Measurements from ENCODE around the gene FADS6.

FADS6 gene

GRCh38 chr17:74892974-74893911, at the start of gene FADS6:
Gene FADS6 (minus strand): TSS chr17:74893633. CDS start chr17:74893595, 38 bp downstream.
- no peak for DNase-seq

GRCh38 chr17:74941128-74941725, 47.8 kb upstream of the FADS6 start:
- no peak for DNase-seq

- no peak for DNase-seq
Measured at GRCh38 chr17:74939534-74939933, 46.1 kb upstream of the FADS6 start.

GRCh38 chr17:74938194-74938950, 44.9 kb upstream of the FADS6 start:
- DNase-seq = no peak

- DNase-seq = no peak
Measured at GRCh38 chr17:74937064-74938051, 43.9 kb upstream of the FADS6 start.

GRCh38 chr17:74936470-74936799, 43.0 kb upstream of the FADS6 start:
- no peak for DNase-seq

- peak; percentile 34 for DNase-seq
Measured at GRCh38 chr17:74935585-74936469, 42.4 kb upstream of the FADS6 start, which contains the start of gene OTOP3. Gene OTOP3 (plus strand): TSS chr17:74935898. CDS start chr17:74935922, 24 bp downstream.

GRCh38 chr17:74935048-74935447, 41.6 kb upstream of the FADS6 start:
- DNase-seq = no peak

GRCh38 chr17:74930535-74931036, 37.2 kb upstream of the FADS6 start:
- DNase-seq = no peak

- no peak for DNase-seq
Measured at GRCh38 chr17:74928786-74929185, 35.4 kb upstream of the FADS6 start.

- DNase-seq = no peak
Measured at GRCh38 chr17:74925242-74925641, 31.8 kb upstream of the FADS6 start.

- no peak for DNase-seq
Measured at GRCh38 chr17:74924250-74924948, 31.0 kb upstream of the FADS6 start, which contains the start of gene OTOP2. Gene OTOP2 (plus strand): TSS chr17:74924273. CDS start chr17:74924633, 360 bp downstream.

- DNase-seq = peak; percentile 19
Measured at GRCh38 chr17:74923538-74924249, 30.3 kb upstream of the FADS6 start.

- no peak for DNase-seq
Measured at GRCh38 chr17:74922694-74923537, 29.5 kb upstream of the FADS6 start, which contains the start of gene USH1G. Gene USH1G (minus strand): TSS chr17:74923255. CDS start chr17:74923073, 182 bp downstream.

GRCh38 chr17:74922172-74922571, 28.7 kb upstream of the FADS6 start:
- no peak for DNase-seq

- DNase-seq = no peak
Measured at GRCh38 chr17:74921769-74922168, 28.3 kb upstream of the FADS6 start.

- no peak for DNase-seq
Measured at GRCh38 chr17:74921026-74921681, 27.7 kb upstream of the FADS6 start.

- DNase-seq = peak; percentile 7
Measured at GRCh38 chr17:74920642-74921025, 27.2 kb upstream of the FADS6 start.

All from NCI-H510A treated with DMSO at 0.1 percent for 48 hours (cell line).